ENCODE results near the gene KLHL18.

- no peak for TF ChIP-seq CTCF (conservative IDR thresholded peaks at IDR 0.05; ENCODE audit: low read depth, low read length)
- TF ChIP-seq EZH2 (IDR thresholded peaks at IDR 0.05; ENCODE audit: low read length, unreplicated experiment): no peak
- no peak for TF ChIP-seq EZH2phosphoT487 (IDR thresholded peaks at IDR 0.05; ENCODE audit: borderline replicate concordance, low read length)
Observed at GRCh38 chr3:47384425-47384824, 101.7 kb downstream of the KLHL18 start.

Measured in PC-3 (cell line).